ENCODE measurements around the gene PSMG4.

Gene PSMG4

DNA sequence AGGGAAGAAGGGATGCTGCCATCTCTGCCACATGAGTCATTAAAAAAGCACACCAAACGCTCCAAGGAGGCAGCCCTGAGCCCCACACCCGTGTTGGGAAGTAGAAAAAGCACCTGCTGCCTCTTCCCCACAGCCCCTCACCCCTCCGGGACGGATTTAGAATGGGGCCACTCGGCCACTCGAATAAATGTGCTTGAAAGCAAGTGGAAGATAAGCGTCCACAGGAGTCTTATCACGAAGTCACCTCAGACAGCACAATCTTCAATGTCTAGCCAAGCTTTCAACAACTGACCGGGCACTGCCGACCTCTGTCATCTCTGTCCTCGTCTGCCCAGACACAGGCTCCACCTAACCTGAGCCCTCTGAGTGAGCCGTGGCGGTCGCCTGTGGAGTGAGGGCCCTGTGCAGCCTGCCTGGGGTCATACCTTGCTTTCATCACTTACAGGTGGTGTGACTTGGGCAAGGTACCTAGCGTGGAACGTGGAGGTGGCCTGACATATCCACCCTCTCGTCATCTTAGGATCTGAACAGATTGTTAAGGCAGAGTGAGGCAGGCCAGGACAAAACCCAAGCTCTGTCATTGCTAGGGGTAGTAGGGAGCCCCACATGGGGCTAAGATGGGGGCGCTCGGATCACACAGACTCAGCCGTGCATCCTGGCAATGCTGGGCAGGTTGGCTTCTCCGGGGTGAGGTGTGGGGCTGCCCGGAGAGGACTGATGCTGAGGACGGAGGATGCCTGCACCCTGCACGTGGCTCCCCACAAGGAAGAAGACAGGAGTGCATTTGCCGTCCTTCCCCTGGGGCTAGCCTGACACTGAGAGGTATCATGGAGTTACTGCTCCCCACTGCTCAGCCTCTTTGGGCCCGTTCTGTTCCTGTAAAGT is 34.8 kb downstream of the PSMG4 start:
- TF ChIP-seq SIN3A (IDR thresholded peaks at IDR 0.05; ENCODE audit: borderline replicate concordance, insufficient read depth, low read length) (no peak), POLR2AphosphoS5 (IDR thresholded peaks at IDR 0.05; ENCODE audit: low read depth, low read length) (no peak)

DNA sequence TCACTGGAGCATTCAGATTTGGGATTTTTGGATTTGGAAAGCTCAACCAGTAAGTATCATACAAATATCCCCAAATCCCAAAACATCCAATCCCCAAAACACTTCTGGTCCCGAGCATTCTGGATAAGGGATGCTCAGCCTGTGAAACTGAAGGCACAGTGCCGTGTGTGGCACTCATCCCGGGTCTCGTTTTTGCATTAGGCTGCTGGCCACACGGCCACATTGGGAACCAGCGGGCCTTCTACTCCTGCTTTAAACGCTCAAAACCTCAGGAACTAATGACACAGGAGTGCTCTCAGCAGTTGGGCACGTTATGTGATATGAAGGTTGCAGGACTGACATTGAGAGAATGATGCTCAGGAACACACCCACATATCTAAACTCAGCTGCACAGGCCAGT is 35.6 kb downstream of the PSMG4 start:
- TF ChIP-seq, protein P1, sequence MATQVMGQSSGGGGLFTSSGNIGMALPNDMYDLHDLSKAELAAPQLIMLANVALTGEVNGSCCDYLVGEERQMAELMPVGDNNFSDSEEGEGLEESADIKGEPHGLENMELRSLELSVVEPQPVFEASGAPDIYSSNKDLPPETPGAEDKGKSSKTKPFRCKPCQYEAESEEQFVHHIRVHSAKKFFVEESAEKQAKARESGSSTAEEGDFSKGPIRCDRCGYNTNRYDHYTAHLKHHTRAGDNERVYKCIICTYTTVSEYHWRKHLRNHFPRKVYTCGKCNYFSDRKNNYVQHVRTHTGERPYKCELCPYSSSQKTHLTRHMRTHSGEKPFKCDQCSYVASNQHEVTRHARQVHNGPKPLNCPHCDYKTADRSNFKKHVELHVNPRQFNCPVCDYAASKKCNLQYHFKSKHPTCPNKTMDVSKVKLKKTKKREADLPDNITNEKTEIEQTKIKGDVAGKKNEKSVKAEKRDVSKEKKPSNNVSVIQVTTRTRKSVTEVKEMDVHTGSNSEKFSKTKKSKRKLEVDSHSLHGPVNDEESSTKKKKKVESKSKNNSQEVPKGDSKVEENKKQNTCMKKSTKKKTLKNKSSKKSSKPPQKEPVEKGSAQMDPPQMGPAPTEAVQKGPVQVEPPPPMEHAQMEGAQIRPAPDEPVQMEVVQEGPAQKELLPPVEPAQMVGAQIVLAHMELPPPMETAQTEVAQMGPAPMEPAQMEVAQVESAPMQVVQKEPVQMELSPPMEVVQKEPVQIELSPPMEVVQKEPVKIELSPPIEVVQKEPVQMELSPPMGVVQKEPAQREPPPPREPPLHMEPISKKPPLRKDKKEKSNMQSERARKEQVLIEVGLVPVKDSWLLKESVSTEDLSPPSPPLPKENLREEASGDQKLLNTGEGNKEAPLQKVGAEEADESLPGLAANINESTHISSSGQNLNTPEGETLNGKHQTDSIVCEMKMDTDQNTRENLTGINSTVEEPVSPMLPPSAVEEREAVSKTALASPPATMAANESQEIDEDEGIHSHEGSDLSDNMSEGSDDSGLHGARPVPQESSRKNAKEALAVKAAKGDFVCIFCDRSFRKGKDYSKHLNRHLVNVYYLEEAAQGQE (IDR thresholded peaks at IDR 0.05; ENCODE audit: insufficient read depth in 1 of 2, low read depth in 2 of 2, low read length in 2 of 2): no peak
- no peak for TF ChIP-seq TAF1 (IDR thresholded peaks at IDR 0.05; ENCODE audit: borderline replicate concordance, insufficient read depth, low read length)
- TF ChIP-seq SIN3A (IDR thresholded peaks at IDR 0.05; ENCODE audit: borderline replicate concordance, insufficient read depth, low read length): no peak
- TF ChIP-seq FOXP2 (optimal IDR thresholded peaks at IDR 0.05; ENCODE audit: borderline replicate concordance, extremely low read depth, extremely low read length, insufficient read depth): no peak
- TF ChIP-seq POLR2AphosphoS5 (IDR thresholded peaks at IDR 0.05; ENCODE audit: low read depth, low read length): no peak

DNA sequence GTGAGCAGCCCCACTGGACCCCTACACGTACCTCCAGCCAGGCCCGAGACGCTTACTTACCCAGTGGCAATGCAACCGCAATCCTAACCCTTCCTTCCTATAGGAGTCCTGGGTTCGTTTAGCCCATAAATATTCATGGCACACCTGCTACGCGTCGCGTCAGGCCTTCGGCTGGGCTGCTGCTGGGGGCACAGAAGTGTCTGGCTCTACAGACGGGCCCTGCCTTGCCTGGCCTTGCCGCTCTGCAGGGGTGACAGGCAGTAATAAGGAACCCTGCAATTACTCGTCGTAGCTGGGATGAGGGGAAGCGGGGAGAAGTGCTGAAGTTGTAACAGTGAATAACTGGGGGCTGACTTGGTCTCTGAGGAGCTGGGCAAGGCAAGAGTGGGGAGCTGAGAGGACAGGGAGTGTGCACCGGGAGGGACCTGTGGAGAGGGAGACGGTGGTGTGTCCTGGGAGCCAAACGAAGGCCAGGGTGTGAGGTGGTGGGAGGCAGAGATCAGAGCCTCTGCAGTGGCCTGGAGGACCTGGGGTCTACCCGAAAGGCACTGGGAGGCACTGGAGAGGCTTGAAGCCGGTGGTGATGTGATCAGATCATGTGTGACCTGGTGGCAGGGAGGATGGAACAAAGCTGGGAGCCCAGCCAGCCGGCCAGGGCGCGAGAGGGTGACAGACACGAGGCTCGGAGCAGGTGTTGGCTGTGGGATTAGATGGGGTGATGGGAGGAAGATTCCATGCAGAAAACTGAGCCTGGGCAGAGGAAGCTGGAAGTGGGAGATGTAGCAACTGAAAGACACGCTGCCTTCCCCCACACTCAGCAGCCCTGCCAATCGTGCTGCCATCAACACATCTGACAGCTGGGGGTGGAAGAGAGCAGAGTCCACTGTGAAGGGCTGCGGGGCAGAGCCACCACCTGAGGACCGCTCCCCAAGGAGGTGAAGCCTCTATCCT is 36.4 kb downstream of the PSMG4 start:
- TF ChIP-seq FOXP2 (optimal IDR thresholded peaks at IDR 0.05; ENCODE audit: borderline replicate concordance, extremely low read depth, extremely low read length, insufficient read depth): no peak
- no peak for TF ChIP-seq TAF1 (IDR thresholded peaks at IDR 0.05; ENCODE audit: borderline replicate concordance, insufficient read depth, low read length)
- TF ChIP-seq, protein P1 (IDR thresholded peaks at IDR 0.05; ENCODE audit: insufficient read depth in 1 of 2, low read depth in 2 of 2, low read length in 2 of 2): no peak
- no peak for TF ChIP-seq POLR2AphosphoS5 (IDR thresholded peaks at IDR 0.05; ENCODE audit: low read depth, low read length)
- no peak for TF ChIP-seq SIN3A (IDR thresholded peaks at IDR 0.05; ENCODE audit: borderline replicate concordance, insufficient read depth, low read length)

GRCh38 chr6:3296078-3296477 is 37.3 kb downstream of the PSMG4 start:
- TF ChIP-seq POLR2AphosphoS5 (IDR thresholded peaks at IDR 0.05; ENCODE audit: low read depth, low read length) (no peak), FOXP2 (optimal IDR thresholded peaks at IDR 0.05; ENCODE audit: borderline replicate concordance, extremely low read depth, extremely low read length, insufficient read depth) (no peak), TAF1 (IDR thresholded peaks at IDR 0.05; ENCODE audit: borderline replicate concordance, insufficient read depth, low read length) (no peak), SIN3A (IDR thresholded peaks at IDR 0.05; ENCODE audit: borderline replicate concordance, insufficient read depth, low read length) (no peak)
- TF ChIP-seq, protein P1 (IDR thresholded peaks at IDR 0.05; ENCODE audit: insufficient read depth in 1 of 2, low read depth in 2 of 2, low read length in 2 of 2): no peak

DNA sequence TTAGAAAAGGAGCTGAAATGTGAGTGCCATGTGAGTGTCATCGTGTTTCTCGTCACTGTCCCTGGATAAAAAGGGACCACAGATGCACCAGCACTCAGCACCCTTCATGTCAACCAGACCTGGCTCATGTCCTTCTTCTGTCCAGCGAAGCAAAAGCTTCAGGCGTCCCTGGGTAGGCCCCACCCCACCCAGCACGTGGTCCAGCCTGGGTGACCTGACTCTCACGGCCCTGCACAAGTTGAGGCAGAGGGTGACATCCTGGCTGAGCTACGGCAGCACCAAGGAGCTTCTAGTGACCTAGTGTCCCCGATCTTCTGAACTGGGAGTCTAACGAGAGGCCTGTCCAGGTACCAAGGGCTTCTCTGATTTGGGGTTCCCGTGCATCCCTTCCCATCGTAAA is 37.8 kb downstream of the PSMG4 start:
- no peak for TF ChIP-seq SIN3A (IDR thresholded peaks at IDR 0.05; ENCODE audit: borderline replicate concordance, insufficient read depth, low read length)
- no peak for TF ChIP-seq TAF1 (IDR thresholded peaks at IDR 0.05; ENCODE audit: borderline replicate concordance, insufficient read depth, low read length)
- TF ChIP-seq, protein P1 (IDR thresholded peaks at IDR 0.05; ENCODE audit: insufficient read depth in 1 of 2, low read depth in 2 of 2, low read length in 2 of 2): no peak
- no peak for TF ChIP-seq FOXP2 (optimal IDR thresholded peaks at IDR 0.05; ENCODE audit: borderline replicate concordance, extremely low read depth, extremely low read length, insufficient read depth)
- no peak for TF ChIP-seq POLR2AphosphoS5 (IDR thresholded peaks at IDR 0.05; ENCODE audit: low read depth, low read length)

Data from PFSK-1 (cell line).